Epithelial cell of proximal tubule (primary cell): ENCODE data around the gene PTPRG. TPM values are rescaled to one million over a fixed set of nuclear protein-coding genes. Genes with fewer than 3 reads are reported as not detected.
"Not testable (repeated sequence)": the region's sequence is repeated elsewhere in the genome, so short reads cannot be mapped to it uniquely, and the experiment has no call there.

Experiments
- DNase-seq: peaks from one replicate; pipeline ENCODE4 v3.0.0-alpha.2; 2011; ENCODE audit warnings: low read depth
- H3K4me3 ChIP-seq: 2 replicates; pipeline ENCODE4 v1.5.1; 2011; ENCODE audit warnings: low read depth, mild to moderate bottlenecking, low read length
- total RNA-seq: library from RNA; depleted of rRNA; stranded (reverse); fragments of >200 nt; gene quantifications from 2 replicates; pipeline ENCODE4 v1.2.3, GENCODE V29; 2015
- TF ChIP-seq, protein P1 (sequence below): conservative IDR thresholded peaks from 2 replicates; pipeline ENCODE4 v1.5.1; 2012; ENCODE audit warnings: low read depth, mild to moderate bottlenecking, low read length

PTPRG gene
- total RNA-seq, 1 donor from 2014 or later, result 13.5 TPM

DNA sequence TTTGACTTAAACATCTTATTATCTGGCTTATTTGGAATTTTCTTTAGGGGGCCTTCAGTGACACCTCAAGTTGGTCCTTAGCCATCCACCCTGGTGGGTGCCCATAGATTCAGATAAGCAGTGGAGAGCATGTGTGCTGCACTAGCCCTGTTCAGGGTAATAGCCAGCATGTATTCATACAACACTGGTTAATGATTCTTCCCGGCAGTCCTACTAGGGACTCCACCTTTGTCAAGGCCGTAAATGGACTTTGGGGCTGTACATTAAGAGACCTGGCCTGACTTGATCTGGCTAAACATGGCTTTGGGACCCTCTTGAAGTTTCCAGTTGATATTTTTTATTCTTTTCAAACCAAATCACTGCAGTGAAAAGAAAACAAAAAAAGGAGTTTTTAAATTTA, 125.8 kb downstream of the PTPRG start:
- TF ChIP-seq, protein P1, sequence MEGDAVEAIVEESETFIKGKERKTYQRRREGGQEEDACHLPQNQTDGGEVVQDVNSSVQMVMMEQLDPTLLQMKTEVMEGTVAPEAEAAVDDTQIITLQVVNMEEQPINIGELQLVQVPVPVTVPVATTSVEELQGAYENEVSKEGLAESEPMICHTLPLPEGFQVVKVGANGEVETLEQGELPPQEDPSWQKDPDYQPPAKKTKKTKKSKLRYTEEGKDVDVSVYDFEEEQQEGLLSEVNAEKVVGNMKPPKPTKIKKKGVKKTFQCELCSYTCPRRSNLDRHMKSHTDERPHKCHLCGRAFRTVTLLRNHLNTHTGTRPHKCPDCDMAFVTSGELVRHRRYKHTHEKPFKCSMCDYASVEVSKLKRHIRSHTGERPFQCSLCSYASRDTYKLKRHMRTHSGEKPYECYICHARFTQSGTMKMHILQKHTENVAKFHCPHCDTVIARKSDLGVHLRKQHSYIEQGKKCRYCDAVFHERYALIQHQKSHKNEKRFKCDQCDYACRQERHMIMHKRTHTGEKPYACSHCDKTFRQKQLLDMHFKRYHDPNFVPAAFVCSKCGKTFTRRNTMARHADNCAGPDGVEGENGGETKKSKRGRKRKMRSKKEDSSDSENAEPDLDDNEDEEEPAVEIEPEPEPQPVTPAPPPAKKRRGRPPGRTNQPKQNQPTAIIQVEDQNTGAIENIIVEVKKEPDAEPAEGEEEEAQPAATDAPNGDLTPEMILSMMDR, result no peak
- H3K4me3 ChIP-seq, result no peak overlapping the region
- DNase-seq, result no peak

DNA sequence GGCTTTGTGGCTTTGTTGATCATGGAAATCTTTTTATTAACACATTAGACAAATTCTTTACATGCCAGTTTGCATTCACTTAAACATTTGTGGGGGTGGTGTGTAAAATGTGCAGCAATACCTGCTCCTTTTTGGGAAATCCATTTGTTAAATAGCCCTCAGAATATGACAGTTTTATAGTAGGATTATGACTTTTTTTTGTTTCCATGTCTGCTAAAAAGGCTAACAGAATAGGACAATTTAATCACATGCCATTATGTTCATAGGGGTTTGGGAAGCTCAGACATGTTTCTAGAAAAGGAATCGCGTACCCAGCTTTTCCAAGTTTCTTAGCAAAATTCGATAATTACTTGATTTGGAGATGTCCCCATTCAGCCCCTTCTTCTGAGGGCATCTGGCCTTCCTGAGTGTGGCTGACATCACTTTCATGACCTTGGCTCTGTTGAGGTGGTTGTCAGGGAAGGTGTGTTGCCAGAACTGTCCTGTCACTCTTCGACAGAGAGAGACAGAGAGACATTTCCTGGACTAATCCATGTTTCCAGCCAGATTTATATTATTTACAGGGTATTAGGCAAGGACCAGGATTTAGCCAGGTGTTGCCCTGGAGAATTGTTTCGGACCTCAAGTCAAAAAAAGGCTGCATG, 126.4 kb downstream of the PTPRG start:
- TF ChIP-seq, protein P1, result no peak
- no peak for DNase-seq
- no peak overlapping the region for H3K4me3 ChIP-seq

DNA sequence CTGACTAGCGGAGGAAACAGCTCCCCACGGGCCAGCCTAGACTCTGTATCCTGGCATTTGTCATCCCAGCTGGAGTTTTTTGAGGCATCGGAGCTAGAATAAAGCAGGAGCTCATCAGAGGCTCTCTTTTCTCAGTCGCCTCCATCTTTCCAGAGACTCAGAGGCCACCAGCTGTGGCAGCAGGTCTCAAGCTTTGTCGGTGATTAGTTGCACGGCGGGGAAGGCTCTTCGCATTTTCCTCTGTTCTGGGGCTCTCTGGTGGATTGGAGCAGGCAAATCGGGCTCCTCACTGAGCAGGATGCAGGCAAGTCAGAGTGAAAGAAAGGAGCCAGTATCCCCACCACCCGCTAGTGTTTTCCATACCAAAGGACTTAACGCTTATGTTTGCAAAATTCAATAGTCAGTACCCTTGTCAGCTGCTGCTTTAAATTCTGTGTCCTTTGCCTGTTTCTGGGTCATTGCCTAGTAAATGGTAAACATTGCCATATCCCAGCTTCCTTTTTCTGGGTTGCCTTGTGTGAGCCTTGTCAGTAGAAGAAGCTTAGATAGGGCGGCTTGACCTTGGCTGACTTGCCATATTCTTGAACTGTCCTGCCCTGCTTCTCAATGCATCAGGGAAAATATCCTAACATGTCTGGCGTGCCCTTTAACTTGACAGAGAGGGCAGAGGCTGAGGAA, 127.1 kb downstream of the PTPRG start:
- TF ChIP-seq, protein P1, result no peak
- no peak overlapping the region for H3K4me3 ChIP-seq
- DNase-seq, result no peak

DNA sequence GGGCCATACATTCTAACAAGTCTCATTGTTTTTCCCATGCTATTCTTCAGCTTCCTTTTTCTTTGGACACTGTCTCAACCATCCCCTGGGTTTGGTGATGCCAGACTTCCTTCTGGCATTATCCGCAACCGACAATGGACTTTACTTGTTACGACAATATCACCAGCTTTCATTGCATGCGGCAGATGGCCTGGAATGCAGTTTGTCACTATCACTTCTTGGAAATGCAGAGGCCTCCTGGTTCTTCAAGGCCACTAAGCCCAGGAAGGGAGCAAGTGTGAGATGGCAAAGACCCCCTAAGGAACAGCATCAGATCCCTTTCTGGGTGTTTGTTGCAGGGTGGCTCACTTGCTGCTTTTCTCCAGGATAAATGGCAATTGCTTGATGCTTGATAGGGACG, 128.6 kb downstream of the PTPRG start:
- TF ChIP-seq, protein P1, result no peak
- no peak for DNase-seq
- no peak overlapping the region for H3K4me3 ChIP-seq

DNA sequence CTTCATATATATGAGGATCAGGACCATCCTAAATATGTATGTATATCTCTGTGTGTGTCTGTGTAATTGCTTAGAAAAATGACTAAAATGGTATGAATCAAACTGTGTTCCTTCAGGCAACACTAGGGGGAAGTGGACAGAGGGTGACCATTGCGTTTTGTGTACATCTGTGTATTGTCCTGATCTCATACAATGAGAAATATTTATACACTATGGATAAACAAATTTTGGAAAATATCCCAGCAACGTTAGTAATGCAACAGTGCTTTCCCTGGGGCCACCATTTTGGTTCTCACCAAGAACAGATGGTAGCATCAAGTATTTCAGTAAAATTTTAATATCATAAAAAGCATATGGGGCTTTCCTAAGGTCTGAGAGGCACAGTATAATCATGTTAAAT, 130.1 kb downstream of the PTPRG start:
- TF ChIP-seq, protein P1, result peak; percentile 4
- H3K4me3 ChIP-seq, result no peak overlapping the region
- no peak for DNase-seq

DNA sequence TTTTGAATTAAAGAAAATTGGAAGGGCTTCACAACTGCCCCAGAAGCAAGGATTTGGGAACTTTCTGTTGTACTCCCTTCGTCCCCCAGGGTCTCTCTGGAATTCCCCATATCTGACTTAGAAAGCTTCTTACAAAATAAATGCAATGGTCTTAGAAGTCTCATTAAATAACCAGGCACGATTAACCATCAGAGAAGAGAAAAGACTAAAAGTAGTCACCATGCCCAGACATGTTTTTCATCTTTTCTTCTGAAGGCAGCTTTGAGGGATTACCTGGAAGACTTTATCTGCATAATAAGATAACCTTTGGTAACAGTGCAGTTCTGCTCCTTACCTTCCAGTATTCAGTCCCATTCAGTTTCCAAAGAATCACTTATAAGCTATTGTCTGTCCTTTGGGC, 135.9 kb downstream of the PTPRG start:
- TF ChIP-seq, protein P1, result no peak
- DNase-seq, result no peak
- H3K4me3 ChIP-seq, result no peak overlapping the region

DNA sequence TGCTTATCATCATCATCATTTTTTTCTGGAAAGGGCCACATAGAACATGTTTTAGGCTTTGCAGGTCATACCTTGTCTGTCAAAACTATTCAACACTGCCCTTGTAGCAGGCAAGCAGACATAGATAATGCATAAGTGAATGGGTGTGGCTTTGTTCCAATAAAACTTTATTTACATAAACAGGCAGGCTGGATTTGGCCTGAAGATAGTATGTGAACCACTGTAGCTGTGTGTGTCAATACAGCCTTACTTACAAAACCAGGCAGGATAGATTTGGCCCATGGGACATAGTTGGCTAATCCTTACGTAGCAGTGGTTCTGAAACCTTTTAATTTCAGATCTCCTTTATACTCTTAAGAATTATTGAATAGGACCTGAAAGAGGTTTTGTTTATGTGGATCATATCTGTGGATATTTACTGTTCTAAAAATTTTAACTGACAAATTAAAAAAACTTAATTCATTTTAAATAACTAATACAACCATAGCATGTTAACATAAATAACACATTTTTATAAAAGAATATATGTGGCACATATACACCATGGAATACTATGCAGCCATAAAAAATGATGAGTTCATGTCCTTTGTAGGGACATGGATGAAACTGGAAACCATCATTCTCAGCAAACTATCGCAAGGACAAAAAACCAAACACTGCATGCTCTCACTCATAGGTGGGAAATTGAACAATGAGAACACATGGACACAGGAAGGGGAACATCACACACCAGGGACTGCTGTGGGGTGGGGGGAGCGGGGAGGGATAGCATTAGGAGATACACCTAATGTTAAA, 137.1 kb downstream of the PTPRG start:
- not testable (repeated sequence) for H3K4me3 ChIP-seq

More for the DNA sequence above, 137.1 kb downstream of the PTPRG start:
- DNase-seq, result not testable (repeated sequence)
